ENCODE results near the gene MTOR.

DNA sequence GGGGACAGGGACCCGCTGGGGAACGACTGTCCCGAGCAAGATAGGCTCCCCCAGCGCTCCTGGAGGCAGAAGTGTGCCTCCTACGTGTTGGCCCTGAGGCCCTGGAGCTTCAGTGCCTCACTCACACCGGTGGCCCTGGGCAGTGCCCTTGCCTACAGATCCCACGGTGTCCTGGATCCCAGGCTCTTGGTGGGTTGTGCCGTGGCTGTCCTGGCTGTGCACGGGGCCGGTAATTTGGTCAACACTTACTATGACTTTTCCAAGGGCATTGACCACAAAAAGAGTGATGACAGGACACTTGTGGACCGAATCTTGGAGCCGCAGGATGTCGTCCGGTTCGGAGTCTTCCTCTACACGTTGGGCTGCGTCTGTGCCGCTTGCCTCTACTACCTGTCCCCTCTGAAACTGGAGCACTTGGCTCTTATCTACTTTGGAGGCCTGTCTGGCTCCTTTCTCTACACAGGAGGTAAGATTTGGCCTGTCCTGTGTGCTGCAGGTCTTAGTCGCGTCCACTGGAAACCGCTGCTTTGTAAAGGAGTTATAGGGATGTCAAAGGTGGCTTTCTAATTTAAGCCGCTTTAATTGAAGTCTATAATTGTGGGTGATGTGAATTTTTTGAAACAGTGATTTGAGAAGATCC is 11.4 kb upstream of the MTOR start:
- TF ChIP-seq, protein P1, sequence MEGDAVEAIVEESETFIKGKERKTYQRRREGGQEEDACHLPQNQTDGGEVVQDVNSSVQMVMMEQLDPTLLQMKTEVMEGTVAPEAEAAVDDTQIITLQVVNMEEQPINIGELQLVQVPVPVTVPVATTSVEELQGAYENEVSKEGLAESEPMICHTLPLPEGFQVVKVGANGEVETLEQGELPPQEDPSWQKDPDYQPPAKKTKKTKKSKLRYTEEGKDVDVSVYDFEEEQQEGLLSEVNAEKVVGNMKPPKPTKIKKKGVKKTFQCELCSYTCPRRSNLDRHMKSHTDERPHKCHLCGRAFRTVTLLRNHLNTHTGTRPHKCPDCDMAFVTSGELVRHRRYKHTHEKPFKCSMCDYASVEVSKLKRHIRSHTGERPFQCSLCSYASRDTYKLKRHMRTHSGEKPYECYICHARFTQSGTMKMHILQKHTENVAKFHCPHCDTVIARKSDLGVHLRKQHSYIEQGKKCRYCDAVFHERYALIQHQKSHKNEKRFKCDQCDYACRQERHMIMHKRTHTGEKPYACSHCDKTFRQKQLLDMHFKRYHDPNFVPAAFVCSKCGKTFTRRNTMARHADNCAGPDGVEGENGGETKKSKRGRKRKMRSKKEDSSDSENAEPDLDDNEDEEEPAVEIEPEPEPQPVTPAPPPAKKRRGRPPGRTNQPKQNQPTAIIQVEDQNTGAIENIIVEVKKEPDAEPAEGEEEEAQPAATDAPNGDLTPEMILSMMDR (IDR thresholded peaks at IDR 0.05), result no peak
- TF ChIP-seq EZH2 (IDR thresholded peaks at IDR 0.05) (no peak), EZH2phosphoT487 (IDR thresholded peaks at IDR 0.05) (no peak)

All from neural progenitor cell (in vitro differentiated cells).